Endothelial cell (in vitro differentiated cells): ENCODE data around the gene UBQLN4. TPM values are rescaled to one million over a fixed set of nuclear protein-coding genes. Genes with fewer than 3 reads are reported as not detected.

Experiments used
- DNase-seq: peaks from one replicate; pipeline ENCODE4 v3.0.0; 2021; ENCODE audit warnings: low spot score
- H3K27ac Mint-ChIP-seq: one replicate; pipeline ENCODE4 v1.8.0; 2021; ENCODE audit warnings: mixed read lengths, inconsistent platforms; ENCODE audit not compliant: unreplicated experiment
- H3K27me3 Mint-ChIP-seq: one replicate; pipeline ENCODE4 v1.8.0; 2021; ENCODE audit warnings: mild to moderate bottlenecking, moderate library complexity, mixed read lengths, inconsistent platforms; ENCODE audit not compliant: unreplicated experiment
- H3K36me3 Mint-ChIP-seq: one replicate; pipeline ENCODE4 v1.8.0; 2021; ENCODE audit warnings: mild to moderate bottlenecking, low read depth, mixed read lengths, inconsistent platforms; ENCODE audit not compliant: unreplicated experiment
- H3K4me1 Mint-ChIP-seq: one replicate; pipeline ENCODE4 v1.8.0; 2021; ENCODE audit warnings: mild to moderate bottlenecking, mixed read lengths, inconsistent platforms; ENCODE audit not compliant: unreplicated experiment
- H3K4me3 Mint-ChIP-seq: one replicate; pipeline ENCODE4 v1.8.0; 2021; ENCODE audit warnings: mild to moderate bottlenecking, mixed read lengths, inconsistent platforms; ENCODE audit not compliant: unreplicated experiment
- H3K9me3 Mint-ChIP-seq: one replicate; pipeline ENCODE4 v1.8.0; 2021; ENCODE audit warnings: mixed read lengths, inconsistent platforms; ENCODE audit not compliant: unreplicated experiment
- CTCF ChIP-seq: fragments of 200-600 bp; sonication (generic); IDR thresholded peaks from one replicate; pipeline ENCODE4 v1.5.0; 2021; ENCODE audit warnings: antibody characterized with exemption; ENCODE audit not compliant: unreplicated experiment
- long read RNA-seq: library from polyadenylated mRNA; unstranded; transcript quantifications from one replicate; pipeline ENCODE4 v2.0.0, GENCODE V29; 2020; ENCODE audit not compliant: unreplicated experiment
- total RNA-seq: library from RNA; stranded (reverse); fragmentation: NEBNext Ultra II Directional; extraction: Animal tissue kit (Norgen Biotek cat#: 25700); gene quantifications from one replicate; pipeline ENCODE4 v1.2.1, GENCODE V29; 2021; ENCODE audit not compliant: unreplicated experiment

Gene UBQLN4
- 47.6 TPM for total RNA-seq
- long read RNA-seq, partial matches to known transcripts, result 2 of 5 reads
- long read RNA-seq, other reads (novel, unspliced or antisense), result 3 of 5 reads

- peak; percentile 45 for TF ChIP-seq CTCF
- Mint-ChIP-seq H3K4me3 (peak within 1 kb of the TSS; percentile 98), H3K27ac (peak within 1 kb of the TSS; percentile 95), H3K36me3 (peaks cover 22% of the 10 kb centered on the region), H3K27me3 (peaks cover 16% of the 10 kb centered on the region), H3K4me1 (peaks cover 31% of the 10 kb centered on the region), H3K9me3 (no peaks in the 10 kb centered on the region)
- peak; percentile 91 for DNase-seq
Observed at GRCh38 chr1:156053768-156054499, at the start of gene UBQLN4. Gene UBQLN4 (minus strand): TSS chr1:156053798. CDS start chr1:156053701, 97 bp downstream.

GRCh38 chr1:156102633-156103511, 49.3 kb upstream of the UBQLN4 start:
- Mint-ChIP-seq H3K9me3 (no peaks in the 10 kb centered on the region), H3K36me3 (peaks cover 20% of the 10 kb centered on the region), H3K27me3 (peaks cover 32% of the 10 kb centered on the region), H3K4me3 (peak overlapping the region; percentile 58), H3K4me1 (peaks cover 70% of the 10 kb centered on the region), H3K27ac (peak overlapping the region; percentile 91)
- DNase-seq, result no peak
- TF ChIP-seq CTCF, result no peak

- peaks cover 30% of the 10 kb centered on the region for H3K27me3 Mint-ChIP-seq
- DNase-seq, result no peak
- no peaks in the 10 kb centered on the region for H3K9me3 Mint-ChIP-seq
- H3K4me1 Mint-ChIP-seq, result peaks cover 73% of the 10 kb centered on the region
- no peak overlapping the region for H3K4me3 Mint-ChIP-seq
- peak overlapping the region; percentile 82 for H3K27ac Mint-ChIP-seq
- peaks cover 25% of the 10 kb centered on the region for H3K36me3 Mint-ChIP-seq
- no peak for TF ChIP-seq CTCF
Observed at GRCh38 chr1:156101880-156102279, 48.3 kb upstream of the UBQLN4 start.

- Mint-ChIP-seq H3K4me3 (peak overlapping the region; percentile 29), H3K27ac (peak overlapping the region; percentile 72), H3K27me3 (peaks cover 25% of the 10 kb centered on the region), H3K4me1 (peaks cover 72% of the 10 kb centered on the region), H3K36me3 (peaks cover 37% of the 10 kb centered on the region), H3K9me3 (no peaks in the 10 kb centered on the region)
- no peak for TF ChIP-seq CTCF
- DNase-seq, result no peak
Observed at GRCh38 chr1:156100205-156100995, 46.8 kb upstream of the UBQLN4 start.
